ENCODE measurements around the gene PRKN. TPM values are rescaled to one million over a fixed set of nuclear protein-coding genes. Genes with fewer than 3 reads are reported as not detected.

Gene PRKN
- total RNA-seq, 4 donors from 2014 or later: 9.6 to 17.0 (median 11.6) TPM

- TF ChIP-seq, protein P1, sequence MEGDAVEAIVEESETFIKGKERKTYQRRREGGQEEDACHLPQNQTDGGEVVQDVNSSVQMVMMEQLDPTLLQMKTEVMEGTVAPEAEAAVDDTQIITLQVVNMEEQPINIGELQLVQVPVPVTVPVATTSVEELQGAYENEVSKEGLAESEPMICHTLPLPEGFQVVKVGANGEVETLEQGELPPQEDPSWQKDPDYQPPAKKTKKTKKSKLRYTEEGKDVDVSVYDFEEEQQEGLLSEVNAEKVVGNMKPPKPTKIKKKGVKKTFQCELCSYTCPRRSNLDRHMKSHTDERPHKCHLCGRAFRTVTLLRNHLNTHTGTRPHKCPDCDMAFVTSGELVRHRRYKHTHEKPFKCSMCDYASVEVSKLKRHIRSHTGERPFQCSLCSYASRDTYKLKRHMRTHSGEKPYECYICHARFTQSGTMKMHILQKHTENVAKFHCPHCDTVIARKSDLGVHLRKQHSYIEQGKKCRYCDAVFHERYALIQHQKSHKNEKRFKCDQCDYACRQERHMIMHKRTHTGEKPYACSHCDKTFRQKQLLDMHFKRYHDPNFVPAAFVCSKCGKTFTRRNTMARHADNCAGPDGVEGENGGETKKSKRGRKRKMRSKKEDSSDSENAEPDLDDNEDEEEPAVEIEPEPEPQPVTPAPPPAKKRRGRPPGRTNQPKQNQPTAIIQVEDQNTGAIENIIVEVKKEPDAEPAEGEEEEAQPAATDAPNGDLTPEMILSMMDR (IDR thresholded peaks at IDR 0.05; ENCODE audit: low read depth): no peak
Measured at GRCh38 chr6:162092816-162093502, 634.6 kb downstream of the PRKN start.

DNA sequence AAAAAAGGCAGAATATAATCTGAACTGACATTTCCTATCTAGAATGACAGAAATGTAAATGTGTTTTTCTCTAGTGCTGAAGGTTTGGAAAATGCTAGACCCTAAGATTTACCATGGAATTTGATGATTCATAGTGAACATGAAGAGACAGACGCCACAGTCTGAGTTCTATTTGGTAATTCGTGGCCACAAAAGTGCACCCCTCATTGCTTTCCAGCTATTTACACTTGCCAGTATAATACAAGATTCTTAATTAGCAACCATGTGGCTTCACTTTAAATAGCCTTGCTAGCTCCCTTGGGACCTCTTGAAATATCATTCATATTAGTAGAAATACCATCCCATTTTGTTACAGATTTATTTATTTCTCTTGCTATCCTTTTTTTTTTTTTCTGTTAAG, 636.8 kb downstream of the PRKN start:
- TF ChIP-seq, protein P1 (IDR thresholded peaks at IDR 0.05; ENCODE audit: low read depth): no peak

DNA sequence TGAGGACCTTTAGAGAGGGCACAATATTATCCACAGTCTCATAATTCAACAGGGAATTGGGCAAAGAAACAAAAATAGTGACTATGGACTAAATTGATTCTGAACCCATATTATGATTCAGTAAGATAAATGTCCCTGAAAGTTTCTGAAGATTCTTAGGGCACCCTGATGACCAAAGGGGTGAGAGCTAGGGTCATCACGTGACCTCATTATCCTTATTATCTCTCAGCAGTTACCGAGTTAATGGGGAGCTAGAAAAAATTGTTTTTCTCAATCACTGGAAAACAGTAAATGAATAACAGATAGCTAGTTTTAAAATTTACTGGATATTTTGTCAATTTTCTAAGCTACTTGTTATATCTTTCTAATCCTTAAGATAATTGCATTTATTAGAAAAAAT, 639.5 kb downstream of the PRKN start:
- TF ChIP-seq, protein P1 (IDR thresholded peaks at IDR 0.05; ENCODE audit: low read depth): no peak

DNA sequence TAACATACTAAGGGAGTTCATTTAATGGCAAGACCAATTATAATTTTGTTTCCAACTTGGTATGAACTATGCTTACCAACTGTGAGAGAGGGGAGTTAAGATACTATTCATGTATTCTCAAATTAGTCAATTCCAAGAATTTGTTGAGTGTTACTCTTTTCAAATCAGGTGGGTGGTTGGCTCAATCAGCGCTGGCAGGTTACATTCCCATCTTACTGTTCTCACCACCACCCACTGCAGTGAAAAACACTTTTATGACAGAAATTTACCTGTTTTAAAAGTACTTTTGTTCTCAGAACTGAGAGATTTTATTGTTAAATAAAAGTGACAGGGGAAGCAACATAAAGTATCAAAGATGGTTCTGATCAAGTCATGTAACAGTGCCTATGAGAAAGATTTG, 642.0 kb downstream of the PRKN start:
- TF ChIP-seq, protein P1 (IDR thresholded peaks at IDR 0.05; ENCODE audit: low read depth): no peak

- TF ChIP-seq, protein P1 (IDR thresholded peaks at IDR 0.05; ENCODE audit: low read depth): no peak
Measured at GRCh38 chr6:162082520-162082919, 645.0 kb downstream of the PRKN start.

DNA sequence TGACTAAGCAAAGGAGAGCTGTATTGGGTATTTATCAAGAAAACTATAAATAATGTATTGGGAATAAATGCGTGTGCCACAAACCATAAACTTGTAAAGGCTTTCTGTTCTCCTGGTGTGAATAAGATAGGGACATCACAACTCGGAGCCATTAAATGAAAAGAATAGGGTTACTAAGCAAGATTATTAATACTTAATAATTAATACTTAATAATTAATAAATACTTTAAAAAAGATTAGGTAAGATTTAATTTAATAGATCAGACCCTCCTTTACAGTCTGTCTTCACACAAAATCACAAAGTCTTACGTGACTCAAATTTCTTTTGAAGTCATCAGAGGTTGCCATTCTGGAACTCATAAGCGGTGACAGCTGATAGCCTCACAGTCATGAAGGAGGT, 648.9 kb downstream of the PRKN start:
- TF ChIP-seq, protein P1 (IDR thresholded peaks at IDR 0.05; ENCODE audit: low read depth): no peak

DNA sequence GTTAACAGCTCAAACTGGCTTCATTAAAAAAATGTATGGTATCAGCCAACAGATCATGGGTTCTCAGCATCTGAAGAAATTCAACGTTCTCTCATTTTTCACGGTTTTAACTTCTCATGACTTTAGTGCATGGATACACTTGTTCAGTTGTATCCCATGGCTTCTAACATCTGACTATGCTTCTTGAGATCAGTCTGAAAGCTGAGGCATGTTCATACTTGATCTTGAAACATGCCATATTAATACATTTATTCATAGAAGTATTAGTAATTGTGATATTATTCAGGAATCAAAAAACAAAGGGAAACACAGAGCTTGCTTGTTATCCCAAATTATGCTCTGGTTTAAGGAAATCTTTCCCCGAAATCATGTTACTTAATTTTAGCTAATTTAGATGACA, 649.4 kb downstream of the PRKN start:
- TF ChIP-seq, protein P1 (IDR thresholded peaks at IDR 0.05; ENCODE audit: low read depth): no peak
